H1 (cell line): ENCODE results near the gene SHROOM3. TPM values are rescaled to one million over a fixed set of nuclear protein-coding genes. Genes with fewer than 3 reads are reported as not detected.

Experiments used
- CTCF ChIA-PET: fragments of 300-600 bp; sonication (Branson Sonifier 250); formaldehyde crosslinking; loops from one replicate; lab custom pipeline; 2021; ENCODE audit not compliant: partially characterized antibody; lab: Charles Lee
- POLR2A ChIA-PET: fragments of 300-600 bp; sonication (Branson Sonifier 250); formaldehyde crosslinking; loops from one replicate; lab custom pipeline; 2021; ENCODE audit warnings: inconsistent platforms; ENCODE audit not compliant: partially characterized antibody; lab: Charles Lee
- DNase-seq, 2 experiments: peaks; one replicate each; pipeline versions ENCODE4 v3.0.0 to v3.0.0-alpha.2; 2010 to 2022; ENCODE audit warnings: low spot score in 2 of 2, low read depth in 1 of 2, mixed read lengths in 1 of 2
- FAIRE-seq: peaks from 2 replicates; lab custom pipeline; 2011; peaks lifted over from hg19 to GRCh38; lab: Jason Lieb, UNC
- H2AFZ ChIP-seq: 2 replicates; pipeline ENCODE4 v1.8.1; 2012; ENCODE audit warnings: low read length, inconsistent platforms
- H2AK5ac ChIP-seq: 2 replicates; pipeline ENCODE4 v1.6.1; 2013; ENCODE audit warnings: low read depth, low read length
- H2BK120ac ChIP-seq: replicated peaks from 2 replicates; pipeline ENCODE3; 2013; ENCODE audit warnings: low read depth, low read length, inconsistent platforms
- H2BK12ac ChIP-seq: 2 replicates; pipeline ENCODE4 v1.6.1; 2013; ENCODE audit warnings: low read depth, low read length
- H2BK15ac ChIP-seq: 2 replicates; pipeline ENCODE4 v1.6.1; 2013; ENCODE audit warnings: low read length
- H2BK20ac ChIP-seq: 2 replicates; pipeline ENCODE4 v1.6.1; 2013; ENCODE audit warnings: low read length
- H2BK5ac ChIP-seq: 2 replicates; pipeline ENCODE4 v1.6.1; 2013; ENCODE audit warnings: low read depth, low read length
- H3K14ac ChIP-seq: 2 replicates; pipeline ENCODE4 v1.6.1; 2013; ENCODE audit warnings: inconsistent platforms; ENCODE audit not compliant: insufficient read length
- H3K18ac ChIP-seq: 2 replicates; pipeline ENCODE4 v1.6.1; 2013; ENCODE audit warnings: low read length; ENCODE audit errors: extremely low read depth
- H3K23ac ChIP-seq: 2 replicates; pipeline ENCODE4 v1.6.1; 2013; ENCODE audit warnings: inconsistent platforms; ENCODE audit not compliant: insufficient read length
- H3K23me2 ChIP-seq: 2 replicates; pipeline ENCODE4 v1.6.1; 2013; ENCODE audit warnings: low read depth, low read length
- H3K27ac ChIP-seq: 2 replicates; pipeline ENCODE4 v1.6.1; 2011; ENCODE audit warnings: low read depth, low read length, inconsistent platforms
- H3K27me3 ChIP-seq, 4 experiments: replicated peaks in 1 of 4; 1 replicate in 1 of 4; 2 replicates in 3 of 4; pipeline versions ENCODE4 v1.6.1 to v1.8.1; 2011 to 2013; ENCODE audit warnings: low read length in 3 of 4, mild to moderate bottlenecking in 3 of 4, inconsistent platforms in 2 of 4, mixed read lengths in 2 of 4, moderate library complexity in 1 of 4; ENCODE audit not compliant: control insufficient read depth in 3 of 4, insufficient read depth in 3 of 4; ENCODE audit errors: extremely low read depth in 1 of 4
- H3K36me3 ChIP-seq, 4 experiments: 2 replicates each; pipeline versions ENCODE4 v1.6.1 to v1.8.1; 2011 to 2013; ENCODE audit warnings: mild to moderate bottlenecking in 4 of 4, low read length in 3 of 4, moderate library complexity in 2 of 4, control low read depth in 1 of 4, inconsistent platforms in 1 of 4; ENCODE audit not compliant: insufficient read depth in 4 of 4, control insufficient read depth in 2 of 4
- H3K4ac ChIP-seq: replicated peaks from 2 replicates; pipeline ENCODE3; 2013; ENCODE audit warnings: low read length, low read depth, mixed read lengths, inconsistent platforms; ENCODE audit not compliant: insufficient read length
- H3K4me1 ChIP-seq, 4 experiments: replicated peaks in 1 of 4; 1 replicate in 1 of 4; 2 replicates in 3 of 4; pipeline versions ENCODE4 v1.6.1 to v1.8.1; 2011 to 2013; ENCODE audit warnings: low read length in 3 of 4, inconsistent platforms in 2 of 4, mixed read lengths in 1 of 4; ENCODE audit not compliant: insufficient read depth in 4 of 4, control insufficient read depth in 3 of 4
- H3K4me2 ChIP-seq, 2 experiments: 2 replicates each; pipeline versions ENCODE4 v1.6.1 to v1.8.1; 2011 to 2013; ENCODE audit warnings: low read depth in 2 of 2, low read length in 2 of 2, control low read depth in 1 of 2, inconsistent platforms in 1 of 2, mild to moderate bottlenecking in 1 of 2; ENCODE audit not compliant: insufficient read depth in 1 of 2
- H3K4me3 ChIP-seq, 4 experiments: fragments of 200-600, 300-600 bp in 1 of 4; sonication (generic), shearing (Covaris generic), sonication (Bioruptor Twin) in 1 of 4; 2 replicates each; pipeline versions ENCODE4 v1.5.1 to v1.8.1; 2011 to 2016; ENCODE audit warnings: low read length in 4 of 4, low read depth in 3 of 4, control low read depth in 2 of 4, inconsistent platforms in 2 of 4, mild to moderate bottlenecking in 2 of 4, mixed read lengths in 1 of 4, moderate library complexity in 1 of 4; ENCODE audit not compliant: insufficient read depth in 2 of 4; ENCODE audit errors: extremely low read depth in 1 of 4
- H3K56ac ChIP-seq: replicated peaks from 2 replicates; pipeline ENCODE3; 2013; ENCODE audit warnings: low read depth, mild to moderate bottlenecking, mixed read lengths, low read length, inconsistent platforms; ENCODE audit not compliant: insufficient read length
- H3K79me1 ChIP-seq: 2 replicates; pipeline ENCODE4 v1.6.1; 2013; ENCODE audit warnings: low read depth, low read length, control low read depth
- H3K79me2 ChIP-seq, 2 experiments: 2 replicates each; pipeline versions ENCODE4 v1.6.1 to v1.8.1; 2012 to 2013; ENCODE audit warnings: low read length in 2 of 2, mild to moderate bottlenecking in 2 of 2, inconsistent platforms in 1 of 2; ENCODE audit not compliant: insufficient read depth in 2 of 2, control insufficient read depth in 1 of 2
- H3K9ac ChIP-seq, 4 experiments: replicated peaks in 1 of 4; 1 replicate in 1 of 4; 2 replicates in 3 of 4; pipeline versions ENCODE4 v1.6.1 to v1.8.1; 2011 to 2013; ENCODE audit warnings: low read depth in 3 of 4, low read length in 3 of 4, control low read depth in 2 of 4, mild to moderate bottlenecking in 2 of 4, moderate library complexity in 2 of 4, inconsistent platforms in 1 of 4; ENCODE audit errors: extremely low read depth in 1 of 4
- H3K9me3 ChIP-seq, 2 experiments: 2 replicates each; pipeline versions ENCODE4 v1.6.1 to v1.8.1; 2012 to 2013; ENCODE audit warnings: mild to moderate bottlenecking in 2 of 2, moderate library complexity in 2 of 2, control low read depth in 1 of 2, inconsistent platforms in 1 of 2, low read depth in 1 of 2, low read length in 1 of 2, mixed read lengths in 1 of 2; ENCODE audit not compliant: insufficient read depth in 2 of 2
- H4K20me1 ChIP-seq, 2 experiments: replicated peaks in 1 of 2; 2 replicates each; pipeline versions ENCODE3 to v1.8.1; 2011 to 2013; ENCODE audit warnings: inconsistent platforms in 2 of 2, low read length in 2 of 2, mild to moderate bottlenecking in 1 of 2; ENCODE audit not compliant: insufficient read depth in 2 of 2, control insufficient read depth in 1 of 2
- H4K5ac ChIP-seq: 2 replicates; pipeline ENCODE4 v1.6.1; 2013; ENCODE audit warnings: low read length, low read depth, mixed read lengths, inconsistent platforms; ENCODE audit not compliant: insufficient read length
- H4K8ac ChIP-seq: 2 replicates; pipeline ENCODE4 v1.8.0; 2013; ENCODE audit warnings: mild to moderate bottlenecking, moderate library complexity, low read length, inconsistent platforms; ENCODE audit not compliant: insufficient read depth; ENCODE audit errors: extremely low read depth
- H4K91ac ChIP-seq: replicated peaks from 2 replicates; pipeline ENCODE3; 2013; ENCODE audit warnings: low read length, mixed read lengths, inconsistent platforms; ENCODE audit not compliant: insufficient read length
- BACH1 ChIP-seq: IDR thresholded peaks from 2 replicates; pipeline ENCODE4 v1.6.1; 2012; ENCODE audit warnings: low read length, improper control_type of control experiment
- MAX ChIP-seq: IDR thresholded peaks from 2 replicates; pipeline ENCODE4 v1.6.1; 2012; ENCODE audit warnings: inconsistent platforms
- SIN3A ChIP-seq, 2 experiments: IDR thresholded peaks in 1 of 2; conservative IDR thresholded peaks in 1 of 2; 2 replicates each; pipeline ENCODE4 v1.6.1; 2011 to 2012; ENCODE audit warnings: low read length in 2 of 2, improper control_type of control experiment in 1 of 2, low read depth in 1 of 2, mild to moderate bottlenecking in 1 of 2
- SRF ChIP-seq: IDR thresholded peaks from 2 replicates; pipeline ENCODE4 v1.6.1; 2011; ENCODE audit warnings: mild to moderate bottlenecking, low read depth, low read length, moderate library complexity
- WGBS, 2 experiments: shearing (Covaris generic) in 1 of 2; methylation state at CpG; one replicate each; pipeline versions ENCODE4 v1.1.6 to v1.1.7; 2013 to 2015; ENCODE audit warnings: low lambda C conversion rate in 2 of 2, mixed read lengths in 2 of 2, inconsistent platforms in 1 of 2, low coverage in 1 of 2, missing lambda C conversion rate in 1 of 2; ENCODE audit not compliant: insufficient replicate concordance in 2 of 2, insufficient coverage in 1 of 2, insufficient read length in 1 of 2; ENCODE audit errors: extremely low coverage in 1 of 2, missing lambda C conversion rate in 1 of 2; 5-methylcytosine and 5-hydroxymethylcytosine counted together
- polyA plus RNA-seq, 7 experiments: library from polyadenylated mRNA; depleted of rRNA in 3 of 7; stranded (reverse) in 5 of 7; unstranded in 2 of 7; fragments of >200 nt in 5 of 7; fragments of 200-250 nt in 2 of 7; gene quantifications; 1 replicate in 5 of 7; 2 replicates in 1 of 7; 4 replicates in 1 of 7; pipeline versions ENCODE4 v1.2.1 to v1.2.3, GENCODE V29; 2011 to 2013; ENCODE audit warnings: missing spikeins in 2 of 7, mixed read lengths in 2 of 7
- total RNA-seq: library from RNA; stranded (reverse); fragmentation: NEBNext Ultra II Directional; extraction: Animal tissue kit (Norgen Biotek cat#: 25700); gene quantifications from 2 replicates; pipeline ENCODE4 v1.2.1, GENCODE V29; 2021

Gene SHROOM3
- total and polyA plus RNA-seq, 2 of the 8 experiments (the other 6 are each of a cell fraction or from before 2014, with no cell fraction given): 15.8 to 34.0 TPM

GRCh38 chr4:76754439-76754838 lies 319.4 kb downstream of the SHROOM3 start:
- no peaks in the 10 kb centered on the region for H3K79me1 ChIP-seq
- 0 out of 4 replicates have a peak, but pooled peaks cover 0 to 3% of the 10 kb centered on the region in 2 experiments for H3K9me3 ChIP-seq
- no peaks in the 10 kb centered on the region for H3K23me2 ChIP-seq
- H4K91ac ChIP-seq: no peak overlapping the region
- H3K9ac ChIP-seq: no peak overlapping the region
- H3K27ac ChIP-seq: no peak overlapping the region
- no peaks in the 10 kb centered on the region for H4K20me1 ChIP-seq
- no peaks in the 10 kb centered on the region for H3K27me3 ChIP-seq
- H2BK12ac ChIP-seq: no peak overlapping the region
- ChIA-PET CTCF (interaction anchor here (1.5 to 4.1 kb wide), 2 partner anchors 12 to 18 kb away, joined by 4 to 37 read pairs; no protein-coding TSS in a partner anchor), POLR2A (no interaction called here)
- H3K14ac ChIP-seq: no peak overlapping the region
- 94% methylated on average over 6 of the region's 10 CpGs; no CpG with 5 or more reads in 1 of the 2 experiments for WGBS, 2 experiments
- H3K4me3 ChIP-seq: no peak overlapping the region
- no peak overlapping the region for H4K5ac ChIP-seq
- H3K4me2 ChIP-seq: no peak overlapping the region
- no peak overlapping the region for H2BK120ac ChIP-seq
- no peak overlapping the region for H2AFZ ChIP-seq
- no peak overlapping the region for H3K56ac ChIP-seq
- no peak overlapping the region for H2BK20ac ChIP-seq
- peaks cover 6 to 53% (median 28%) of the 10 kb centered on the region in 4 experiments; a peak in 7 of 8 replicates for H3K36me3 ChIP-seq
- DNase-seq: no peak
- no peaks in the 10 kb centered on the region for H3K4me1 ChIP-seq
- no peak overlapping the region for H3K4ac ChIP-seq
- H4K8ac ChIP-seq: no peak overlapping the region
- H3K18ac ChIP-seq: no peak overlapping the region
- no peak for FAIRE-seq
- no peak overlapping the region for H3K23ac ChIP-seq
- no peak overlapping the region for H2BK5ac ChIP-seq
- TF ChIP-seq BACH1: no peak
- no peak for TF ChIP-seq SRF
- TF ChIP-seq SIN3A (conservative IDR thresholded peaks at IDR 0.05 in 1 of 2, IDR thresholded peaks at IDR 0.05 in 1 of 2; ENCODE audit: low read depth in 1 of 2, low read length in 2 of 2): no peak
- no peak for TF ChIP-seq MAX
- no peaks in the 10 kb centered on the region for H3K79me2 ChIP-seq
- no peak overlapping the region for H2AK5ac ChIP-seq
- H2BK15ac ChIP-seq: no peak overlapping the region
